Keratinocyte (primary cell): ENCODE measurements around the gene OR2B6.

ENCODE experiments used
- EZH2 ChIP-seq: IDR thresholded peaks from one replicate; pipeline ENCODE4 v1.6.1; 2012; ENCODE audit warnings: inconsistent platforms, mild to moderate bottlenecking, low read length, moderate library complexity
- TF ChIP-seq, protein P1 (sequence below), 3 experiments: IDR thresholded peaks in 1 of 3; conservative IDR thresholded peaks in 1 of 3; optimal IDR thresholded peaks in 1 of 3; 2 replicates in 2 of 3; 3 replicates in 1 of 3; pipeline versions ENCODE3 to v1.5.1; 2011; ENCODE audit warnings: low read length in 3 of 3, mild to moderate bottlenecking in 3 of 3, moderate library complexity in 2 of 3, control low read depth in 1 of 3, inconsistent platforms in 1 of 3; ENCODE audit not compliant: insufficient read depth in 2 of 3; ENCODE audit errors: extremely low read depth in 1 of 3

- TF ChIP-seq, protein P1, sequence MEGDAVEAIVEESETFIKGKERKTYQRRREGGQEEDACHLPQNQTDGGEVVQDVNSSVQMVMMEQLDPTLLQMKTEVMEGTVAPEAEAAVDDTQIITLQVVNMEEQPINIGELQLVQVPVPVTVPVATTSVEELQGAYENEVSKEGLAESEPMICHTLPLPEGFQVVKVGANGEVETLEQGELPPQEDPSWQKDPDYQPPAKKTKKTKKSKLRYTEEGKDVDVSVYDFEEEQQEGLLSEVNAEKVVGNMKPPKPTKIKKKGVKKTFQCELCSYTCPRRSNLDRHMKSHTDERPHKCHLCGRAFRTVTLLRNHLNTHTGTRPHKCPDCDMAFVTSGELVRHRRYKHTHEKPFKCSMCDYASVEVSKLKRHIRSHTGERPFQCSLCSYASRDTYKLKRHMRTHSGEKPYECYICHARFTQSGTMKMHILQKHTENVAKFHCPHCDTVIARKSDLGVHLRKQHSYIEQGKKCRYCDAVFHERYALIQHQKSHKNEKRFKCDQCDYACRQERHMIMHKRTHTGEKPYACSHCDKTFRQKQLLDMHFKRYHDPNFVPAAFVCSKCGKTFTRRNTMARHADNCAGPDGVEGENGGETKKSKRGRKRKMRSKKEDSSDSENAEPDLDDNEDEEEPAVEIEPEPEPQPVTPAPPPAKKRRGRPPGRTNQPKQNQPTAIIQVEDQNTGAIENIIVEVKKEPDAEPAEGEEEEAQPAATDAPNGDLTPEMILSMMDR (optimal IDR thresholded peaks at IDR 0.05 in 1 of 3, IDR thresholded peaks at IDR 0.05 in 1 of 3, conservative IDR thresholded peaks at IDR 0.05 in 1 of 3; ENCODE audit: extremely low read depth in 1 of 3, insufficient read depth in 2 of 3, low read length in 3 of 3) = no peak
- no peak for TF ChIP-seq EZH2
These were observed 30.1 kb downstream of the OR2B6 start for GRCh38 chr6:27986928-27987725.
